ENCODE results near the gene MAPK10. TPM values are rescaled to one million over a fixed set of nuclear protein-coding genes. Genes with fewer than 3 reads are reported as not detected.

MAPK10 gene
- total RNA-seq, 4 donors from 2014 or later = 4.1 to 50.0 (median 9.4) TPM

DNA sequence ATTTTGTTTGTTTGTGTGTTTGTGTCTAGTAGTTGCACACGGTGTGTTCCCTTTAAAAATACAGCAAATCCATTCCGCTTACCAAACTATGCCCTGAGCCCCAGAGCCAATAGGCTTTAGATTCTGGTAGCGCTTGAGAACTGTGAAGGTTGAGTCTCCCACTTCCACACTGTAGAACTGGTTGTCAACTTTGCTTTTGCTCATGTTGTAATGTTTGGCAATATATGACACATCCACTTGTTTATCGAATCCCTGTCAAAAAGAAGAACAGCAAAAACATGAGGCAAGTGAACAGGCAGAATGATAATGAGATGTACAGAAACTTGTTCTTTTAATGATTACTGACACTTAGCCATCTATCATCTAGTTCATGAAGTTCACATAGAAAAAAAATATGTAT lies 200.6 kb downstream of the MAPK10 start:
- H3K36me3 ChIP-seq = no peaks in the 10 kb centered on the region
- 84 to 91% methylated on average over 4 of the region's 4 CpGs for WGBS, 2 donors (ENCODE audit: low coverage in 1 of 2)
- no peaks in the 10 kb centered on the region for H3K27me3 ChIP-seq
- H3K27ac ChIP-seq = no peak overlapping the region
- no peaks in the 10 kb centered on the region for H3K9me3 ChIP-seq
- TF ChIP-seq, protein P1, sequence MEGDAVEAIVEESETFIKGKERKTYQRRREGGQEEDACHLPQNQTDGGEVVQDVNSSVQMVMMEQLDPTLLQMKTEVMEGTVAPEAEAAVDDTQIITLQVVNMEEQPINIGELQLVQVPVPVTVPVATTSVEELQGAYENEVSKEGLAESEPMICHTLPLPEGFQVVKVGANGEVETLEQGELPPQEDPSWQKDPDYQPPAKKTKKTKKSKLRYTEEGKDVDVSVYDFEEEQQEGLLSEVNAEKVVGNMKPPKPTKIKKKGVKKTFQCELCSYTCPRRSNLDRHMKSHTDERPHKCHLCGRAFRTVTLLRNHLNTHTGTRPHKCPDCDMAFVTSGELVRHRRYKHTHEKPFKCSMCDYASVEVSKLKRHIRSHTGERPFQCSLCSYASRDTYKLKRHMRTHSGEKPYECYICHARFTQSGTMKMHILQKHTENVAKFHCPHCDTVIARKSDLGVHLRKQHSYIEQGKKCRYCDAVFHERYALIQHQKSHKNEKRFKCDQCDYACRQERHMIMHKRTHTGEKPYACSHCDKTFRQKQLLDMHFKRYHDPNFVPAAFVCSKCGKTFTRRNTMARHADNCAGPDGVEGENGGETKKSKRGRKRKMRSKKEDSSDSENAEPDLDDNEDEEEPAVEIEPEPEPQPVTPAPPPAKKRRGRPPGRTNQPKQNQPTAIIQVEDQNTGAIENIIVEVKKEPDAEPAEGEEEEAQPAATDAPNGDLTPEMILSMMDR (IDR thresholded peaks at IDR 0.05) = no peak
- no peak for TF ChIP-seq POLR2A (IDR thresholded peaks at IDR 0.05)
- TF ChIP-seq POLR2AphosphoS5 (IDR thresholded peaks at IDR 0.05) = no peak
- no peak for TF ChIP-seq EP300 (IDR thresholded peaks at IDR 0.05; ENCODE audit: low read depth)
- in situ Hi-C loops (cut with MboI; ENCODE audit: low pct_ligation_motif_present in 1 of 4, low pct_unique_long_range_greater_than_20kb in 1 of 4, low sequenced_read_pairs in 3 of 4) = no loop called here
- no peaks in the 10 kb centered on the region for H3K4me1 ChIP-seq
- DNase-seq = no peak
- intact Hi-C loops (cut with DNase I; ENCODE audit: low total_unique reads) = loop anchor here (10.0 kb wide), 1 partner anchor 234 kb away; no protein-coding TSS in a partner anchor
- no peak overlapping the region for H3K4me3 ChIP-seq

DNA sequence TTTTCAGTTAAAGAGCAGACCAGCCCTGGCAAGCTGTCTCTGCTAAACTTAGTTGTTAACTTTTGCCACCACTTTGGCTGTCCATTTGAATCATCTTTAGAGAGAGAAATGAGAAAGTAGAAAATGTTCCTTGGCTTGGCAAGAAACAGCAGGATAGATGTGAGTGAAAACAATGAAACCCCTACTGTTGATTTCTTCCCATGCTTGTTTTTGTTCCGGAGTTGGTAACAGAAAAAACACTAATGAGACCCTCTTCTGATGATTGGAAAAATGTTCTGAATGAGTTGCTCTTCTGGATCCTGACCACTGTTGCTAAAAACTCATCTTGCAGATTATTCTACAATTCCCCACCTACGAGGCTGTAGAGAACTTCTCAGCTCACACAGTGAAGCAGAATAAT lies 203.3 kb downstream of the MAPK10 start:
- no peaks in the 10 kb centered on the region for H3K4me1 ChIP-seq
- no peak overlapping the region for H3K4me3 ChIP-seq
- no peak for TF ChIP-seq POLR2A (IDR thresholded peaks at IDR 0.05)
- TF ChIP-seq POLR2AphosphoS5 (IDR thresholded peaks at IDR 0.05) = no peak
- TF ChIP-seq, protein P1 (IDR thresholded peaks at IDR 0.05) = no peak
- no peak for TF ChIP-seq EP300 (IDR thresholded peaks at IDR 0.05; ENCODE audit: low read depth)
- intact Hi-C loops (cut with DNase I; ENCODE audit: low total_unique reads) (loop anchor here (10.0 kb wide), 1 partner anchor 232 kb away; no protein-coding TSS in a partner anchor), in situ Hi-C loops (cut with MboI; ENCODE audit: low pct_ligation_motif_present in 1 of 4, low pct_unique_long_range_greater_than_20kb in 1 of 4, low sequenced_read_pairs in 3 of 4) (no loop called here)
- no peak overlapping the region for H3K27ac ChIP-seq
- no peaks in the 10 kb centered on the region for H3K36me3 ChIP-seq
- DNase-seq = no peak
- H3K9me3 ChIP-seq = no peaks in the 10 kb centered on the region
- WGBS, 2 donors (ENCODE audit: low coverage in 1 of 2) = 77 to 81% methylated on average over 2 of the region's 2 CpGs
- no peaks in the 10 kb centered on the region for H3K27me3 ChIP-seq

DNA sequence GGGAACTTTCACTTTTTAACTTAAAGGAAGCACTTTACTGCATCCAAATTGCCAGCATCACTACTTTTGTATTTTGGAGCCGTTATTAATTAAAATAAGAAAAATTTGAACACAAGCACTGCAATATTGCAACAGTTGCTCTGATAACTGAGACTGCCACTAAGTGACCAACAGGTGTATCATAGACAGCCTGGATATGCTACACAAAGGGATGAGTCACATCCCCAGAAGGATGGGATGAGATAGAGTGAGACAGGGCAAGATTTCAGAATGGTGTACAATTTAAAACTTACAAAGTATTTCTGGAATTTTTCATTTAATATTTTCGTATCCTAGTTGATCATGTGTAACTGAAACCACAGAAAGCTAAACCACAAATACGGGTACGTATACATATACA lies 204.1 kb downstream of the MAPK10 start:
- 71 to 83% methylated on average over 4 of the region's 4 CpGs for WGBS, 2 donors (ENCODE audit: low coverage in 1 of 2)
- H3K27me3 ChIP-seq = no peaks in the 10 kb centered on the region
- DNase-seq = no peak
- TF ChIP-seq POLR2A (IDR thresholded peaks at IDR 0.05) (no peak), EP300 (IDR thresholded peaks at IDR 0.05; ENCODE audit: low read depth) (no peak), POLR2AphosphoS5 (IDR thresholded peaks at IDR 0.05) (no peak)
- TF ChIP-seq, protein P1 (IDR thresholded peaks at IDR 0.05) = no peak
- in situ Hi-C loops (cut with MboI; ENCODE audit: low pct_ligation_motif_present in 1 of 4, low pct_unique_long_range_greater_than_20kb in 1 of 4, low sequenced_read_pairs in 3 of 4) (no loop called here), intact Hi-C loops (cut with DNase I; ENCODE audit: low total_unique reads) (loop anchor here (10.0 kb wide), 1 partner anchor 231 kb away; no protein-coding TSS in a partner anchor)
- no peaks in the 10 kb centered on the region for H3K36me3 ChIP-seq
- H3K9me3 ChIP-seq = no peaks in the 10 kb centered on the region
- no peaks in the 10 kb centered on the region for H3K4me1 ChIP-seq
- H3K4me3 ChIP-seq = no peak overlapping the region
- no peak overlapping the region for H3K27ac ChIP-seq

DNA sequence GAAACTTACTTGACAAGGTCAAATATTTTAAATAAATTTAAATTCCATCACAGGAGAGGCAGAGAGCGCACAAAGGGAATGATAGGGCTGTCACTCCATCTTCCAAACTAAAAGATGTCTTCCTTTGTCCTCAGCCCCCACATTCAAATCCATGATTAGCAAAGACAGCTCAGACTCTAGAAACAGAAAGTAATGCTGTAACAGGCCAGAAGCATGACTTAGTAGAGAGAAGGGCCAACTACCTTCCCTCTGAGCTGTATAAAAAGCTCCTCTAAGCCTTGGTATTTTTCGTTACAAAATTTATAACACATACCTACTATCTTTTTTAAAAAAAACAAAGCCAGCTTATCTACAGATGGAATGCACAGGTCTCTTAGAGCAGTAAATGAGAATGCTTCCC lies 207.4 kb downstream of the MAPK10 start:
- H3K36me3 ChIP-seq = no peaks in the 10 kb centered on the region
- H3K4me1 ChIP-seq = no peaks in the 10 kb centered on the region
- H3K9me3 ChIP-seq = no peaks in the 10 kb centered on the region
- H3K27ac ChIP-seq = no peak overlapping the region
- in situ Hi-C loops (cut with MboI; ENCODE audit: low pct_ligation_motif_present in 1 of 4, low pct_unique_long_range_greater_than_20kb in 1 of 4, low sequenced_read_pairs in 3 of 4) (no loop called here), intact Hi-C loops (cut with DNase I; ENCODE audit: low total_unique reads) (loop anchor here (10.0 kb wide), 1 partner anchor 228 kb away; no protein-coding TSS in a partner anchor)
- no peak for DNase-seq
- WGBS, 2 donors (ENCODE audit: low coverage in 1 of 2) = 63 to 70% methylated on average over 2 of the region's 2 CpGs
- no peak for TF ChIP-seq EP300 (IDR thresholded peaks at IDR 0.05; ENCODE audit: low read depth)
- TF ChIP-seq, protein P1 (IDR thresholded peaks at IDR 0.05) = no peak
- TF ChIP-seq POLR2A (IDR thresholded peaks at IDR 0.05) = no peak
- H3K4me3 ChIP-seq = no peak overlapping the region
- H3K27me3 ChIP-seq = no peaks in the 10 kb centered on the region
